Mucosa of stomach (tissue), 1 donor: Measurements from ENCODE around the gene ZNF362.
"Not testable (repeated sequence)": the region's sequence is repeated elsewhere in the genome, so short reads cannot be mapped to it uniquely, and the experiment has no call there.

Source experiments
- H3K27me3 ChIP-seq: one replicate; pipeline ENCODE4 v1.7.0; 2013; ENCODE audit warnings: mild to moderate bottlenecking, low read length; ENCODE audit not compliant: control insufficient read depth, insufficient read depth
- H3K36me3 ChIP-seq: one replicate; pipeline ENCODE4 v1.7.0; 2013; ENCODE audit warnings: low read length; ENCODE audit not compliant: control insufficient read depth, insufficient read depth
- H3K4me1 ChIP-seq: one replicate; pipeline ENCODE4 v1.7.0; 2013; ENCODE audit warnings: mild to moderate bottlenecking, low read length; ENCODE audit not compliant: control insufficient read depth, insufficient read depth
- H3K4me3 ChIP-seq: one replicate; pipeline ENCODE4 v1.7.0; 2013; ENCODE audit warnings: low read length
- H3K9ac ChIP-seq: one replicate; pipeline ENCODE4 v1.7.0; 2013; ENCODE audit warnings: mild to moderate bottlenecking, low read length, moderate library complexity
- H3K9me3 ChIP-seq: one replicate; pipeline ENCODE4 v1.7.0; 2013; ENCODE audit warnings: mild to moderate bottlenecking, low read length, moderate library complexity; ENCODE audit not compliant: control insufficient read depth
- donor health status: Pancreatic carcinoma.

The ZNF362 gene

GRCh38 chr1:33234131-33234530 is 22.2 kb upstream of the ZNF362 start:
- Histone ChIP-seq H3K36me3 (no peaks in the 10 kb centered on the region), H3K4me1 (no peaks in the 10 kb centered on the region), H3K9me3 (no peaks in the 10 kb centered on the region), H3K27me3 (no peaks in the 10 kb centered on the region), H3K4me3 (no peak overlapping the region), H3K9ac (no peak overlapping the region)

DNA sequence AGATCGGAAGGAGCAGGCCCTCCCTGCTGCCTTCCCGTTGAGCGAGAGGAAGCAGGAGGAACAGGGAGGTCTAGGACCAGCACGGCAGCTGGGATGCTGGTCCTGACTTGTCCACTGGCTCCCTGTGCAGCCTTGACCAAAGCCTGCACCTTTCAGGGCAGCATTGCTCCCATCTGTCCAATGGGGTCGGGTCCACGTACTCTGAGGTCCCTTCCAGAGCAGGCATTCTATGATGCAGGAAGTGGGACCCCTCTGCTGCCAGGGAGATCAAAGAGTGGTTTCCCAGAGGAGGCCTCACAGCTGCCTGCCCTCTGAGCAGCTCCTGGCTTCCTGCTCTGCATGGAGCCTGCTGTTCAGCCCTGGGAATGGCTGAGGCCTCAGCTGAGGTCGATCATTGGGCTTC is 21.7 kb upstream of the ZNF362 start:
- no peak overlapping the region for H3K4me3 ChIP-seq
- H3K36me3 ChIP-seq = no peaks in the 10 kb centered on the region
- no peak overlapping the region for H3K9ac ChIP-seq
- no peaks in the 10 kb centered on the region for H3K9me3 ChIP-seq
- H3K27me3 ChIP-seq = no peaks in the 10 kb centered on the region
- no peaks in the 10 kb centered on the region for H3K4me1 ChIP-seq

- Histone ChIP-seq H3K36me3 (no peaks in the 10 kb centered on the region), H3K27me3 (no peaks in the 10 kb centered on the region), H3K4me1 (no peaks in the 10 kb centered on the region), H3K9me3 (no peaks in the 10 kb centered on the region), H3K4me3 (no peak overlapping the region), H3K9ac (no peak overlapping the region)
Observed at GRCh38 chr1:33235521-33235920, 20.8 kb upstream of the ZNF362 start.

DNA sequence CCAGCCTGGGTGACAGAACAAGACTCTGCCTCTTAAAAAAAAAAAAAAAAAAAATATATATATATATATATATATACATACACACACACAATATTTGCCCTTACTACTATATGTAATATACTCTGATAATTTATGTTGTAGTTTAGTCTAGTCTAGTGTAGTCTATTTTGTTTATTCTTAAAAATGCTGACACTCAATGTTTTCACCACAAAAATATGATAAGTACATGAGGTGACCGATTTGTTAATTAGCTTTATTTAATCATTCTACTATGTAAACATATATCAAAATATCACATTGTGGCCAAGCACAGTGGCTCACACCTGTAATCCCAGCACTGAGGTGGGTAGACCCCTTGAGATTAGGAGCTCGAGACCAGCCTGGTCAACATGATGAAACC is 19.8 kb upstream of the ZNF362 start:
- H3K27me3 ChIP-seq = no peaks in the 10 kb centered on the region
- no peaks in the 10 kb centered on the region for H3K4me1 ChIP-seq
- H3K9ac ChIP-seq = no peak overlapping the region
- no peak overlapping the region for H3K4me3 ChIP-seq
- no peaks in the 10 kb centered on the region for H3K9me3 ChIP-seq
- no peaks in the 10 kb centered on the region for H3K36me3 ChIP-seq

DNA sequence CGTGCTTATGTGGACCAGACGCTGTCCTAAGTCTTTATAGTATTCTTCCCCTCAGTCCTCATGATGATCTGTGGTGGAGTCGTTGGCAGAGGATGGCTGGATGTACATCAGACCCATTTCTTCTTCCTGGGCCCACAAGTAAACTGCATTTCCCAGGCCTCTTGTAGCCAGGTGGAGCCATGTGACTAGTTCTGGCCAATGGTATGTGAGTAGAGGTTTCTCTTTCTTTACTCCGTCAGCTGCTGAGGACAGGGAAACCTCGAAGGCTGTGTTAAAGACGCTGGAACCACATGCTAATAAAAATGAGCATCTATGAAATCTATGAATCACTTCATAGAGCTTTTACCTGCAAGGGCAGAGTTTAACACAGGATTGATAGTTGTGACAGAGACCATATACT is 18.7 kb upstream of the ZNF362 start:
- Histone ChIP-seq H3K36me3 (no peaks in the 10 kb centered on the region), H3K4me3 (no peak overlapping the region), H3K27me3 (peaks cover 3% of the 10 kb centered on the region), H3K9ac (no peak overlapping the region), H3K9me3 (no peaks in the 10 kb centered on the region), H3K4me1 (no peaks in the 10 kb centered on the region)

- not testable (repeated sequence) for H3K9me3 ChIP-seq, H3K27me3 ChIP-seq, H3K4me3 ChIP-seq, H3K9ac ChIP-seq, H3K36me3 ChIP-seq, H3K4me1 ChIP-seq
Observed at GRCh38 chr1:33238194-33238724, 18.0 kb upstream of the ZNF362 start.

DNA sequence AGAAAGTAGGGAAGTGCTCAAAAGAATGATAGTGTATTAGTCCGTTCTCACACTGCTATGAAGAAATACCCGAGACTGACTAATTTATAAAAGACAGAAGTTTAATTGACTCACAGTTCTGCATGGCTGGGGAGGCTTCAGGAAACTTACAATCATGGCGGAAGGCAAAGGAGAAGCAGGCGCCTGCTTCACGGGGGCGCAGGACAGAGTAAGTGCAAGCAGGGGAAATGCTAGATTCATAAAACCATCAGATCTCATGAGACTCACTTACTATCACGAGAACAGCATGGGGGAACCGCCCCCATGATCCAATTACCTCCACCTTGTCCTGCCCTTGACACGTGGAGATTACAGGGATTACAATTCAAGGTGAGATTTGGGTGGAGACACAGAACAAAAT is 16.9 kb upstream of the ZNF362 start:
- H3K9me3 ChIP-seq, H3K4me1 ChIP-seq, H3K27me3 ChIP-seq, H3K4me3 ChIP-seq, H3K9ac ChIP-seq, H3K36me3 ChIP-seq: not testable (repeated sequence)

DNA sequence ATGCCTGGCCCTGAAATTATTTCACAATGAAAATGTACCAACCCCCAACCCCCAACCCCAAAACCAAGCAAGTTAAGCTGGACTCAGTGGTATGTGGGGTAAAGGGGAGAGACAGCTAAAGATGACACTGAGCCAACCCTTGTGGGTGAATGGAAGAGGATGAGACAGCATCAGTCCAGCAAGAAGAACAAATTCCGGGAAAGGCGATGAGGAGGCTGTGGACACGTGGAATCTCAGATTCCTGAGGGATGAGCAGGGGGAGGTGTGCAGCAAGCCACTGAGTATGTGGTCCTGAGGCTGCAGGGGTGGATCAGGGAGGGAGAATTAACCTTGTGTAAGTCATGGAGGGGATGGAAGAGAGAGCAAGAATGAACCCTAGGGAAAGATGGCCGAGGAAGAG is 14.4 kb upstream of the ZNF362 start:
- no peaks in the 10 kb centered on the region for H3K36me3 ChIP-seq
- no peaks in the 10 kb centered on the region for H3K9me3 ChIP-seq
- H3K9ac ChIP-seq = no peak overlapping the region
- no peaks in the 10 kb centered on the region for H3K4me1 ChIP-seq
- H3K4me3 ChIP-seq = no peak overlapping the region
- H3K27me3 ChIP-seq = peaks cover 3% of the 10 kb centered on the region

DNA sequence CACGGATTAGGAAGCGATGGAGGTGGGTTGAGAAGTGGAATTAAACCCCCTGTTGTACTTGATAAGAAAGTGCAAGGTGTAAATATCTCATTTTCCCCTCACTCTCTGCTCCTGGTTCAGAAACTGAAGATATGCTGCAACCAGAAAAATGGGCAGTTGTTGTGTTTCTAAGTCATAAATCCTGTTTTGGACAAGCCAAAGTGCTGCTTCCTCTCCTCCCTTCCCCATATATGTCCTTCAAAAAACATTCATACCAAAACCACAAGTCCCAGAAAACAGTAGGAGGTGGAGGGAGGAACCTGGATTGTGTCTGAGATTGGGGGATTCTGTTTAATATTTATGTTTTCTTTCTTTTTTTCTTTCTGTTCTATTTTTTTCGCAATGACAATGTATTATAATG is 13.6 kb upstream of the ZNF362 start:
- Histone ChIP-seq H3K4me3 (no peak overlapping the region), H3K9me3 (no peaks in the 10 kb centered on the region), H3K27me3 (peaks cover 3% of the 10 kb centered on the region), H3K9ac (no peak overlapping the region), H3K4me1 (no peaks in the 10 kb centered on the region), H3K36me3 (no peaks in the 10 kb centered on the region)

- Histone ChIP-seq H3K9me3 (no peaks in the 10 kb centered on the region), H3K4me1 (no peaks in the 10 kb centered on the region), H3K27me3 (peaks cover 10% of the 10 kb centered on the region), H3K9ac (no peak overlapping the region), H3K4me3 (no peak overlapping the region), H3K36me3 (no peaks in the 10 kb centered on the region)
Observed at GRCh38 chr1:33244143-33244808, 12.0 kb upstream of the ZNF362 start.

- H3K9ac ChIP-seq = no peak overlapping the region
- H3K27me3 ChIP-seq = peaks cover 12% of the 10 kb centered on the region
- no peaks in the 10 kb centered on the region for H3K9me3 ChIP-seq
- H3K4me1 ChIP-seq = no peaks in the 10 kb centered on the region
- H3K36me3 ChIP-seq = no peaks in the 10 kb centered on the region
- H3K4me3 ChIP-seq = no peak overlapping the region
Observed at GRCh38 chr1:33244809-33245186, 11.5 kb upstream of the ZNF362 start.

- no peak overlapping the region for H3K4me3 ChIP-seq
- no peaks in the 10 kb centered on the region for H3K9me3 ChIP-seq
- no peaks in the 10 kb centered on the region for H3K36me3 ChIP-seq
- peaks cover 12% of the 10 kb centered on the region for H3K27me3 ChIP-seq
- H3K9ac ChIP-seq = no peak overlapping the region
- H3K4me1 ChIP-seq = no peaks in the 10 kb centered on the region
Observed at GRCh38 chr1:33246171-33246570, 10.1 kb upstream of the ZNF362 start.

- Histone ChIP-seq H3K4me3 (no peak overlapping the region), H3K4me1 (no peaks in the 10 kb centered on the region), H3K27me3 (peaks cover 9% of the 10 kb centered on the region), H3K9ac (no peak overlapping the region), H3K9me3 (no peaks in the 10 kb centered on the region), H3K36me3 (no peaks in the 10 kb centered on the region)
Observed at GRCh38 chr1:33247545-33247944, 8.7 kb upstream of the ZNF362 start.
